Neural cell (in vitro differentiated cells): ENCODE data around the gene ATOH1. TPM values are rescaled to one million over a fixed set of nuclear protein-coding genes. Genes with fewer than 3 reads are reported as not detected.

Source experiments
- H2AFZ ChIP-seq: fragments of 200-600, 300-800 bp; sonication (generic), shearing (Covaris generic); 2 replicates; pipeline ENCODE4 v1.6.0; 2014; ENCODE audit warnings: low read depth, mild to moderate bottlenecking, antibody characterized with exemption, low read length, moderate library complexity
- H3F3A ChIP-seq: fragments of 200-600 bp; shearing (Covaris generic); 2 replicates; pipeline ENCODE4 v1.6.1; 2016; ENCODE audit warnings: mild to moderate bottlenecking, moderate library complexity, mixed read lengths, antibody characterized with exemption, low read length; ENCODE audit not compliant: insufficient read depth, poor library complexity, severe bottlenecking
- H3K27ac ChIP-seq: fragments of 200-600, 300-800 bp; sonication (generic), shearing (Covaris generic); 2 replicates; pipeline ENCODE4 v1.5.1; 2014; ENCODE audit warnings: mild to moderate bottlenecking, low read length, moderate library complexity
- H3K27me3 ChIP-seq: fragments of 300-800, 200-600 bp; sonication (generic), shearing (Covaris generic); 2 replicates; pipeline ENCODE4 v1.6.0; 2014; ENCODE audit warnings: mild to moderate bottlenecking, low read depth, low read length, moderate library complexity; ENCODE audit not compliant: insufficient read depth
- H3K36me3 ChIP-seq: fragments of 300-800, 200-600 bp; sonication (generic), shearing (Covaris generic); 2 replicates; pipeline ENCODE4 v1.5.1; 2014; ENCODE audit warnings: mild to moderate bottlenecking, antibody characterized with exemption, low read length, moderate library complexity; ENCODE audit not compliant: insufficient read depth
- H3K4me2 ChIP-seq: fragments of 300-800, 200-600 bp; sonication (generic), shearing (Covaris generic); 2 replicates; pipeline ENCODE4 v1.6.0; 2014; ENCODE audit warnings: mild to moderate bottlenecking, low read length
- H3K4me3 ChIP-seq: fragments of 300-800, 200-600 bp; sonication (generic), shearing (Covaris generic); 2 replicates; pipeline ENCODE4 v1.5.1; 2014; ENCODE audit warnings: mild to moderate bottlenecking, low read length, moderate library complexity
- H3K79me2 ChIP-seq: fragments of 200-600 bp; shearing (Covaris generic); replicated peaks from 2 replicates; pipeline ENCODE4 v1.6.0; 2014; ENCODE audit warnings: mild to moderate bottlenecking, low read length, moderate library complexity; ENCODE audit not compliant: insufficient read depth
- H3K9ac ChIP-seq: fragments of 300-800, 200-600 bp; sonication (generic), shearing (Covaris generic); 2 replicates; pipeline ENCODE4 v1.6.1; 2016; ENCODE audit warnings: mild to moderate bottlenecking, low read length, mixed read lengths
- H3K9me2 ChIP-seq: fragments of 200-600 bp; shearing (Covaris generic); 2 replicates; pipeline ENCODE4 v1.6.1; 2016; ENCODE audit warnings: mild to moderate bottlenecking, low read length, mixed read lengths; ENCODE audit not compliant: insufficient read depth
- H3K9me3 ChIP-seq: fragments of 200-600, 300-800 bp; sonication (generic), shearing (Covaris generic); 2 replicates; pipeline ENCODE4 v1.6.1; 2016; ENCODE audit warnings: mild to moderate bottlenecking, mixed run types, low read length, moderate library complexity, mixed read lengths
- H4K20me1 ChIP-seq: fragments of 200-600 bp; shearing (Covaris generic); 2 replicates; pipeline ENCODE4 v1.6.1; 2016; ENCODE audit warnings: mild to moderate bottlenecking, mixed run types; ENCODE audit not compliant: insufficient read depth
- CTCF ChIP-seq: fragments of 450-650 bp; IDR thresholded peaks from 2 replicates; pipeline ENCODE4 v1.5.1; 2014; ENCODE audit warnings: antibody characterized with exemption, mild to moderate bottlenecking, moderate library complexity; ENCODE audit not compliant: poor library complexity, severe bottlenecking
- EP300 ChIP-seq: fragments of 450-650 bp; conservative IDR thresholded peaks from 2 replicates; pipeline ENCODE4 v1.6.1; 2014; ENCODE audit warnings: antibody characterized with exemption, mild to moderate bottlenecking, moderate library complexity; ENCODE audit not compliant: poor library complexity, severe bottlenecking
- EZH2 ChIP-seq: fragments of 200-600, 300-800 bp; shearing (Covaris generic), sonication (generic); IDR thresholded peaks from 2 replicates; pipeline ENCODE4 v1.6.1; 2014; ENCODE audit warnings: antibody characterized with exemption, low read length, borderline replicate concordance, mild to moderate bottlenecking; ENCODE audit not compliant: insufficient read depth, poor library complexity, severe bottlenecking
- MXI1 ChIP-seq: fragments of 450-650 bp; conservative IDR thresholded peaks from 2 replicates; pipeline ENCODE4 v1.6.1; 2014; ENCODE audit warnings: antibody characterized with exemption, mild to moderate bottlenecking; ENCODE audit not compliant: poor library complexity, severe bottlenecking
- POLR2AphosphoS5 ChIP-seq: IDR thresholded peaks from 2 replicates; pipeline ENCODE4 v1.6.1; 2012
- RAD21 ChIP-seq: fragments of 450-650 bp; conservative IDR thresholded peaks from 2 replicates; pipeline ENCODE4 v1.6.1; 2014; ENCODE audit warnings: antibody characterized with exemption, mild to moderate bottlenecking, moderate library complexity
- REST ChIP-seq: IDR thresholded peaks from 2 replicates; pipeline ENCODE4 v1.6.1; 2012; ENCODE audit warnings: borderline replicate concordance
- SMC3 ChIP-seq: fragments of 450-650 bp; conservative IDR thresholded peaks from 2 replicates; pipeline ENCODE4 v1.6.1; 2014; ENCODE audit warnings: antibody characterized with exemption, mild to moderate bottlenecking, moderate library complexity; ENCODE audit not compliant: poor library complexity
- TAF1 ChIP-seq: IDR thresholded peaks from 2 replicates; pipeline ENCODE4 v1.6.1; 2012; ENCODE audit warnings: low read depth
- polyA plus RNA-seq: library from polyadenylated mRNA; depleted of rRNA; stranded (reverse); fragments of >200 nt; gene quantifications from 2 replicates; pipeline ENCODE4 v1.2.3, GENCODE V29; 2014

The ATOH1 gene
- polyA plus RNA-seq, 1 donor from 2014 or later = 0.22 TPM

- no peaks in the 10 kb centered on the region for H3F3A ChIP-seq
- no peaks in the 10 kb centered on the region for H3K9me3 ChIP-seq
- no peak overlapping the region for H3K4me2 ChIP-seq
- H3K9me2 ChIP-seq = no peaks in the 10 kb centered on the region
- no peaks in the 10 kb centered on the region for H3K79me2 ChIP-seq
- H4K20me1 ChIP-seq = no peaks in the 10 kb centered on the region
- H3K9ac ChIP-seq = no peak overlapping the region
- TF ChIP-seq TAF1 (no peak), SMC3 (no peak), RAD21 (no peak), CTCF (no peak), REST (no peak), EZH2 (no peak), POLR2AphosphoS5 (no peak), EP300 (no peak), MXI1 (no peak)
- H3K36me3 ChIP-seq = no peaks in the 10 kb centered on the region
- no peak overlapping the region for H3K27ac ChIP-seq
- H3K4me3 ChIP-seq = no peak overlapping the region
- H3K27me3 ChIP-seq = no peaks in the 10 kb centered on the region
- H2AFZ ChIP-seq = no peak overlapping the region
Measured at GRCh38 chr4:93870876-93871458, 42.4 kb downstream of the ATOH1 start.

- no peaks in the 10 kb centered on the region for H3K9me3 ChIP-seq
- no peak overlapping the region for H3K9ac ChIP-seq
- H3K27ac ChIP-seq = no peak overlapping the region
- H3K4me2 ChIP-seq = no peak overlapping the region
- H3K9me2 ChIP-seq = no peaks in the 10 kb centered on the region
- H2AFZ ChIP-seq = no peak overlapping the region
- no peaks in the 10 kb centered on the region for H4K20me1 ChIP-seq
- H3K36me3 ChIP-seq = no peaks in the 10 kb centered on the region
- H3F3A ChIP-seq = no peaks in the 10 kb centered on the region
- no peaks in the 10 kb centered on the region for H3K27me3 ChIP-seq
- TF ChIP-seq TAF1 = no peak
- TF ChIP-seq SMC3 = no peak
- TF ChIP-seq RAD21 = no peak
- no peak for TF ChIP-seq EP300
- TF ChIP-seq CTCF = no peak
- no peak for TF ChIP-seq EZH2
- TF ChIP-seq REST = no peak
- TF ChIP-seq POLR2AphosphoS5 = no peak
- TF ChIP-seq MXI1 = no peak
- H3K4me3 ChIP-seq = no peak overlapping the region
- H3K79me2 ChIP-seq = no peaks in the 10 kb centered on the region
Measured at GRCh38 chr4:93876754-93877153, 48.2 kb downstream of the ATOH1 start.
